ENCODE results near the gene BANF1.

The BANF1 gene

DNA sequence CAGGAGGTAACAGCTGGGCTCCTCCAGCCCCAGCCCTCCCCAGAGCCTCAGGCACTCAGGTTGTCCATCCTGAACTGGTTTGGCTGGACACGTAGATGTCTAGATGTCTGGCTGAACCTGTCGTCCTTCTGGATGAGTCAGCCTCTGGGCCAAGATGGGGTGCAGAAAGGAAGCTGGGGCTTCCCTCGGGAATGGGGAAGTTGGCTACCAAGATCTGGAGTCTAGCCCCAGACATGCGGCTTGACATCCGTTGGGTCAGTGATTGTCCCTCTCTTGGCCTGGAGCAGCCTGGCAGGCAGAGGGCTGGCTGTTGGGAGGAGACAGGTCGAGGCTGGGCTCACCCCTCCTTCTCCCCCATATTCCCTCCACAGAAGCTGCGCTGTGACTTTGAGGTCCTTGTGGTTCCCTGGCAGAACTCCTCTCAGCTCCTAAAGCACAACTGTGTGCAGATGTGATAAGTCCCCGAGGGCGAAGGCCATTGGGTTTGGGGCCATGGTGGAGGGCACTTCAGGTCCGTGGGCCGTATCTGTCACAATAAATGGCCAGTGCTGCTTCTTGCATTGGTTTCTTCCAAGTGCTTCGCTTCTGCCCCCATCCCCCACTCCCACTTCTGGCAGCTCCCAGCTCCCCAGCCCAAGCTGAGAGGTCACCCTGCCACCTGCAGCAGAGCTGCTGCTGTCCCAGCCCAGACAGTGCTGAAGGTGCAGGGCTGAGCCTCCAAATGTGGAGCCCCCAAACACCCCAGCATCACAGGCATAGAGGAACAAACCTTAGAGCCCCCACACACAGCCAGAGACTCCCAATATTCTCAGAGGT, 10.9 kb downstream of the BANF1 start:
- in situ Hi-C loops (cut with MboI; ENCODE audit: low pct_unique_long_range_greater_than_20kb, low sequenced_read_pairs, unreplicated experiment), result no loop called here
- TF ChIP-seq, protein P1, sequence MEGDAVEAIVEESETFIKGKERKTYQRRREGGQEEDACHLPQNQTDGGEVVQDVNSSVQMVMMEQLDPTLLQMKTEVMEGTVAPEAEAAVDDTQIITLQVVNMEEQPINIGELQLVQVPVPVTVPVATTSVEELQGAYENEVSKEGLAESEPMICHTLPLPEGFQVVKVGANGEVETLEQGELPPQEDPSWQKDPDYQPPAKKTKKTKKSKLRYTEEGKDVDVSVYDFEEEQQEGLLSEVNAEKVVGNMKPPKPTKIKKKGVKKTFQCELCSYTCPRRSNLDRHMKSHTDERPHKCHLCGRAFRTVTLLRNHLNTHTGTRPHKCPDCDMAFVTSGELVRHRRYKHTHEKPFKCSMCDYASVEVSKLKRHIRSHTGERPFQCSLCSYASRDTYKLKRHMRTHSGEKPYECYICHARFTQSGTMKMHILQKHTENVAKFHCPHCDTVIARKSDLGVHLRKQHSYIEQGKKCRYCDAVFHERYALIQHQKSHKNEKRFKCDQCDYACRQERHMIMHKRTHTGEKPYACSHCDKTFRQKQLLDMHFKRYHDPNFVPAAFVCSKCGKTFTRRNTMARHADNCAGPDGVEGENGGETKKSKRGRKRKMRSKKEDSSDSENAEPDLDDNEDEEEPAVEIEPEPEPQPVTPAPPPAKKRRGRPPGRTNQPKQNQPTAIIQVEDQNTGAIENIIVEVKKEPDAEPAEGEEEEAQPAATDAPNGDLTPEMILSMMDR (IDR thresholded peaks at IDR 0.05; ENCODE audit: extremely low read depth, insufficient read depth, missing control alignments), result no peak
- no peak for DNase-seq (ENCODE audit: low spot score)

DNA sequence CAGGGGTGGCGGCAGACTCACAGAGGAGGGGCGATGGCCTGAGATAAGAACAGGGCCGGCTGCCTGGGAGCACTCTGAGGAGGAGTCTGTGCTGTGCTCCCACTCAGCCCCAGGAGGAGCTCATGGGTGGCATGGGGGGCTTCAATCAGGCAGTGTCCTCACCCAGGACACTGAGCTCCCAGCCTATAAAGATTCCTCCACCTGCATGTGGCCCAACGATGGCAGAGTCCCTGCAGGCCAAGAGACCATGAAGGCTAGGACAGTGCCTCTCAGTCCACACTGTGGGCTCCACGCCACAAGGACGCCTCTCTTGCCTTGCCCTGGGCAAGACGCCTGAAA, 11.4 kb downstream of the BANF1 start:
- DNase-seq (ENCODE audit: low spot score), result no peak
- TF ChIP-seq, protein P1 (IDR thresholded peaks at IDR 0.05; ENCODE audit: extremely low read depth, insufficient read depth, missing control alignments), result no peak
- in situ Hi-C loops (cut with MboI; ENCODE audit: low pct_unique_long_range_greater_than_20kb, low sequenced_read_pairs, unreplicated experiment), result no loop called here

DNA sequence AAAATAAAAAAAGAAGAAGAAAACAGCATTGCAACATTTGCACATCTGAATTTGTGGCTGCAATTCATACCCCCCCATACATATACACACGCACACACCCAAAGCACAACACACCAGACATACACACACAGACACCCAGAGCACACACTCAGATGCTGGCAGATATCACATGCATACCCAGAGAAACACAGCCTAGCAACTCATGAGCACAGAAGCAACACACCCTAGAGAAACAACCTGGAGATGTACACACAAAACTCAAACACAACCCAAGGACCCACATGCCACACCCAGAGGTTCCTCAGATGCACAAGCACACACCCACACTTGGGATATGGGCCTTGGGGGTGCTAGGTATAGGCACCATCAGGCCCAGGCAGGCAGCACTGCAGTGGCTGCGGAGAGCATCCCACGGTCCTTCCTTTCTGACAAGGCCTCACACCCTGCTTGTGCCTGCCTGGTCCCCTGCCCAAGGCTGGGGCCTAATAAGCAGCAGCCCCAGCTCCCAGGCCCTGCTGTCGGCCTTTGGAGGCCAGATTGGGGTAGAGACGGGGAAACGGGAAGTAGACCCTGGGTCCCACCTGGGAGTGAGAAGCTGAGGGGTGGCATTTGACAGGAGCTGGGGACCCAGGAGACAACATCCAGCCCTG, 12.6 kb downstream of the BANF1 start:
- TF ChIP-seq, protein P1 (IDR thresholded peaks at IDR 0.05; ENCODE audit: extremely low read depth, insufficient read depth, missing control alignments), result no peak
- DNase-seq (ENCODE audit: low spot score), result no peak
- in situ Hi-C loops (cut with MboI; ENCODE audit: low pct_unique_long_range_greater_than_20kb, low sequenced_read_pairs, unreplicated experiment), result no loop called here

DNA sequence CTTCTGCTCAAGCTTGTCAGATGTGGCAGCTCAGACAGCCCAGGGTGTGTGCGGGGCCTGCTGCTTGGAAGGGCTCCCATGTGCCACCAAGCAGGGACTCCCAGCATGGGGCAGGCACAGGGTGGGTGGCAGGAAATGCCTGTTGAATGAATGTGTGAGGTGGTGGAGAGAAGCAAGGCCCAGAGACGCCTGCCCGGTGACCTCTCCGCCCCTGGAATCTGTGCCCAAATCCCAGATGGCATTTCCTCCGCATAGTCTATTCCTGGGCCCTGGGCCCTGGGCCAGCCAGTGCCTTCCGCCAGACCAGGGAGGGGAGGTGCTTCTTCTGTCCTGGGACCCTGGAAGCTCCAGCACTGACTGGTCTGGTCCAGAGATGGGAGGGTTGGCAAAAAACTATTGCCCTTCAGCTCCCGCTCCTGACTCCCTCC, 13.2 kb downstream of the BANF1 start:
- DNase-seq (ENCODE audit: low spot score), result no peak
- in situ Hi-C loops (cut with MboI; ENCODE audit: low pct_unique_long_range_greater_than_20kb, low sequenced_read_pairs, unreplicated experiment), result no loop called here
- TF ChIP-seq, protein P1 (IDR thresholded peaks at IDR 0.05; ENCODE audit: extremely low read depth, insufficient read depth, missing control alignments), result no peak

DNA sequence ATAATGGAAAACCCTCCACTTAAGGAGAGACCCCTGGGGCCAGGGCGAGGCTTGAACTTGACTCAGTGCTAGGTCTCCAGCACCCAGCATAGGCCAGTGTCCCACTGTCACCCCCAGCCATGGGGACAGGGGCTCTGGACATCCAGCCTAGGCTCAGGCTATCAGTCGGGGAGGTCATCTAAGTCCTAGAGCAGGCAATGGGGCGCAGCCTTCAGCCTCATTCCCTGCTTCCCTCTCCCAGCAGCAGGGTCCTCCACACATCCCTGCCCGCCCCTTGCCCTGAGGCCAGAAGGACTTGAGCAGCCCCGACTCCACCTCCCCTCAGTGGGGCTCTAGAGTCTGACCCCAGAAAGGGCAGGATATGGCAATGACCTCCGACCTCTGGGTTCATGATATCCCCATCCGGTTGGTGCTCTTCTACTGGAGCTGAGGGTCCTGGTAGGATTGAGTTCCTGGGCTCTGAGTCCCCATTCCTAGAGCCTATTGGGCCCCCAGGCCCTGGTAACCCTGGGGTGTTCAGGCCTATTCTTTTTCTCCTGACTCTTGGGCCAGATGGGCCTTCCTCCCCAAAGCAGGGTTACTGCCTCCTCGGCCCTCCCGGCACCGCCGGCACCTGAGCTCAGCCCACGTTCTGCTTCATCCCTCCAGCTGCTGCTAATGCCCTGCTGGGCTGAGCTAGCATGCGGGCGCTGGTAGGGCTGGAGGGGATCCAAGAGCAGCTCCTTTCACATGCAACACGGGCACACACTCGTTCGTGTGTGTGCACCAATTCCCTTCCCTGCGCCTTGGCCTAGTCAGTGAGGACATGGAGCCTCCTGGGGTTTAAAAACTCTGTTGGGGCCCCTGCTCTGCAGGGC, 13.9 kb downstream of the BANF1 start:
- no peak for DNase-seq (ENCODE audit: low spot score)
- in situ Hi-C loops (cut with MboI; ENCODE audit: low pct_unique_long_range_greater_than_20kb, low sequenced_read_pairs, unreplicated experiment), result no loop called here
- TF ChIP-seq, protein P1 (IDR thresholded peaks at IDR 0.05; ENCODE audit: extremely low read depth, insufficient read depth, missing control alignments), result no peak

DNA sequence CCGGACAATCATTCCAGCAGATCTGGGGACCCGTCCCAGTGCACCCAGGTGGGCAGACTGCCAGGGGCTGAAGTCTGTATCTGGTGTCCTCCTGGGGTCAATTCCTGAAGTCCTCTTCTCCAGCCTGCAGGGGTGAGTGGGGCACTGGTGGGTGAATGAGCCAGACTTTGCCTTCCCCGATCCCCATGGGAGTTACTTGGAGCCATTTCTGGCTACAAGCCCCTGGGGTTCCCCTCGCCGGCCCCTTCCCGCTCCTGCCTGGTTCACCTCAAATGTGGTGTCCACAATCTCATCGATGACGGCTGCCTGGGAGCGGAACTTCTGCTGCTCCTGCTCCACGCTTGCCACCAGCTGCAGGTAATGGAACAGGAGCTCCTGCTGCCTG, 14.5 kb downstream of the BANF1 start:
- TF ChIP-seq, protein P1 (IDR thresholded peaks at IDR 0.05; ENCODE audit: extremely low read depth, insufficient read depth, missing control alignments), result no peak
- DNase-seq (ENCODE audit: low spot score), result no peak
- in situ Hi-C loops (cut with MboI; ENCODE audit: low pct_unique_long_range_greater_than_20kb, low sequenced_read_pairs, unreplicated experiment), result no loop called here

All from GM13977 (cell line).